Measurements from ENCODE around the gene ZBTB46.

Gene ZBTB46

DNA sequence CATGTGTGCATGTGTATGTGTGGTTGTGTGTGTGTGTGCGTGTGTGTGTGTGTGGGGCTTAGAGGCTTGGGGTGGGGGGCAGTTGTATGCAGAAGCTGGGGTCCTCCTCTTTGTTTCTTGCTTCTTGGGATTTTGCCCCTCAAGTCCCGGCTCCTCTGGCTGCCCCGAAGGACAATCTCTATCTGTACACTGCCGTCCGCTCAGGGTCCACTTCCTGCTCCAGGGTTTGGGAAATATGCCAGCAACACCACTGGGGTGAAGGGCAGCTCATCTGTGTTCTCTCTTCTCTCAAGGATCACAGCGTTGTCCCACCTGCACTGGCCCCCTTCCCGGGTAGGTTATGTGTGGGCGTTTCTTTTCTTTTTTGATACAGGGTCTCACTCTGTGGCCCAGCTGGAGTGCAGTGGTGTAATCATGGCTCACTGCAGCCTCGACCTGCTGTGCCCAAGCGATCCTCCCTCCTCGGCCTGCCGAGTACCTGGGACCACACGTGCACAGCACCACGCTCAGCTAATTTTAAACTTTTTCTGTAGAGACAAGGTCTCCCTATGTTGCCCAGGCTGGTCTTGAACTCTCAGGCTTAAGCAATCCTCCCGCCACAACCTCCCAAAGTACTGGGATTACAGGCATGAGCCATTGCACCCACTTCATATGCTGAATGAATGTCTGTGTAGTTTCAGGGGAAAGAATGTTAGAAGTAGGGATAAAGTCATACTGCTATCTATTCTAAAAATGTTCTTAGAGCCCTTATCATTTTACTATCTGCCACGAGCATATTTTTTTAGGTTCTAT lies 65.8 kb downstream of the ZBTB46 start:
- DNase-seq = no peak

DNA sequence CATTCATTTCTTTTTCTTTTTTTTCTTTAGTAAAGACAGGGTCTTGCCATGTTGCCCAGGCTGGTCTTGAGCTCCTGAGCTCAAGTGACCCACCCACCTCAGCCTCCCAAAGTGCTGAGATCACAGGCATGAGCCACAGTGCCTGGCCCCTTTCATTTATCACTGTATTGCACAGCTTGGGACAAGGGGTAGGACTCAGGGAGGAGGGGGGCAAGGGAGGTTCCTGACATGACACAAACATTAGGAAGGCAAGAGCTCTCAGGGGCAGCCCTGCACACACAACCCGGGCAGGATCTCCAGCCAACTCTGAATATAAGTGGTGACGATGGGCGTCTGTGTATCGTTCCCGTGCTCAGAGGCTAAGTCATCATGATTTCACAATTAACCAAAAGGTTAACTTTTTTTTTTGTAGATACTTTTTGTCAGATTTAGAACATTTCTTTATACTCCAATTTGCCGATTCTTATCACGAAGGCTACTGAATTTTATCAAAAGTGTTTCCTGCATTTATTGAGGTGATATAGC lies 71.6 kb downstream of the ZBTB46 start:
- DNase-seq = no peak

- no peak for DNase-seq
Observed at GRCh38 chr20:63758152-63758551, 72.9 kb downstream of the ZBTB46 start.

DNA sequence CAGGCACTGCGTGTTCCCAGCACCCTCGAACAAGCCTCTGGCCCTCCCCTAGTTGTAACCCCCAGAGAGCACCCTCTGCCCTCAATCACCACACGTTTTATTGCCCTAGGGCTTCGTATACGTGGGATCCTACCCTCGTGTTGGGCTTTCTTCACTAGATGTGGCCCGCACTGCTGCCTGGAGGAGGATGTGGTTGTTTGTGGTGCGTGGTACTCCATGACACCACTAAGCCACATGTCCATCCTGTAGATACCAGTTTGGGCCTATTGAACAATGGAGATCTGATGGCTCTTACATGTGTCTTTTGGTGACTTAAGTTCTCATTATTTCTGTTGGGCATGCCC lies 74.4 kb downstream of the ZBTB46 start:
- no peak for DNase-seq

- DNase-seq = no peak
Observed at GRCh38 chr20:63755933-63756647, 75.0 kb downstream of the ZBTB46 start.

GRCh38 chr20:63754008-63754407 lies 77.1 kb downstream of the ZBTB46 start:
- no peak for DNase-seq

DNA sequence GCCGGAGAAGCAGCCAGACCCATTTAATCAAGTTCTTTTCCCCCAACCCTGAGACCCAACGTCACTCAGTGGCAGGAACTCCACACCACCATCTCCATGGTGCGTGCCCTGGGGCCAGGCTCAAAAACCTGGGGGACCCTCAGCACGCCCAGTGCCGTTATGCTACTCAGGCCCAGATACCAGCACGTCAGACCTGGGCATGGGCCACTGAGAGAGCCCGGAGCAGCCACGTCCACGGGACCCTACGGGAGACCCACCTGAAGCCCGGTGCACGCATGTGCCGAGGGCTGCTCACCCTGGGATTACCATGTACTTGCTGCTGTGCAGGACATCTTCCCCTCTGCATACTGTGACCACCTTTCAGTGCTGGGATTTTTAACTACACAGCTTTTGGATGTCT lies 77.7 kb downstream of the ZBTB46 start:
- DNase-seq = no peak

- no peak for DNase-seq
Observed at GRCh38 chr20:63752411-63753101, 78.5 kb downstream of the ZBTB46 start.

DNA sequence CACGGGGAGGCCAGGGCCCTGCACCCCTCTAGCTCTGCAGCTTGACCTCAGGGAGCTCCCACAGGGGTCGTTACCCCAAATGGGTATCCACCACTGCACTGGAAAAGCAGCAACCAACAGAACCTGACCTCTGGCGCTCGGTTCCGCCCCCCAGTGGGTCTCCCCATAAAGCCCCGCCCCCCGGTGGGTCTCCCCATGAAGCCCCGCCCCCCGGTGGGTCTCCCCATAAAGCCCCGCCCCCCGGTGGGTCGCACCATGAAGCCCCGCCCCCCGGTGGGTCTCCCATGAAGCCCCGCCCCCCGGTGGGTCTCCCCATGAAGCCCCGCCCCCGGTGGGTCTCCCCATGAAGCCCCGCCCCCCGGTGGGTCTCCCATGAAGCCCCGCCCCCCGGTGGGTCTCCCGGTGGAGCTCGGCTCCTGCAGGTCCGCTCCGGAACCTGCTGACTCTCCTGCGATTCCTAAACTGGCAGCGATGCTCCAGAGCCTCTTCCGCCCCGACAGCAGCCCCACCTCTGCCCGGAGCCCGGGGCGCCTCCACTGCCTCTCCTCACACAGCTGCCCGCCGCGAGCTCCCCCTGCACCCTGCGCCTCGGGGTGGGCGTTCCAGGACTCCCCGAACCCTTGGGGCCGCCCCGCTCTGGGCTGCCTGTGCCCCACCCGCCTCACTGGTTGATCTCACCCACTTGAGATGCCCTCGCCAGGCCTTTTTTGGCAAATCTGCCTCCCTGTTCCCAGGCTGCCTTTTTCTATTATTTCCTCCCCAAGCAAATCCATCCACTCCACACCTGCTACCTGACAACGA lies 79.4 kb downstream of the ZBTB46 start:
- no peak for DNase-seq

DNA sequence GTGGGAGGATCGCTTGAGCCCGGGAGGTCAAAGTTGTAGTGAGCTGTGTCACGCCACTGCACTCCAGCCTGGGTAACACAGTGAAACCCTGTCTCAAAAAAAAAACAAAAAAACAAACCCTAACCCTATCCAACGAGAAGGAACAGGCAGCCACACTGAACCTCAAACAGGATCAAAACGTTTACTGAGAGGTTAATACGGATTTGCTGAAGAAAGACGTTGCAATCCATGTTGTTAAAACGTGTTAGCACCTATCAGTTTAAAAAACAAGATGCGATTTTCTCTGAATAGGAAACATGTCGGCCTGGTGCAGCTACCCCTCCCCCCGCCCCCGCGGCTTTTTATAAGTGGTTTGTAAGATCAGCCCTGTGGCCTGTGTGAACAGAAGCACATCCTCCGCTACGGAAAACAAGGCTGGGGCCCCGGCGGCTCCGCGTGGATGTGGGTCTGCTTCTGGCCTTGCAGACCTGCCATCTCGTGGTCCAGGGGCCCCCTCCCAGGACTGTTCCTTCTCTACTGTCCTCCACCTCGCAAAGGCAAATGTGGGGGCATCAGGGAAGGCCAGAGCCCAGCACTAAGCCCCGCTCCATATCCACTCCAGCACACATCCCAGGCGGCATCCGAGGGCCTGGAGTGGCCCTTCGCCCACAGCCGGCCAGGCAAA lies 80.1 kb downstream of the ZBTB46 start:
- no peak for DNase-seq

DNA sequence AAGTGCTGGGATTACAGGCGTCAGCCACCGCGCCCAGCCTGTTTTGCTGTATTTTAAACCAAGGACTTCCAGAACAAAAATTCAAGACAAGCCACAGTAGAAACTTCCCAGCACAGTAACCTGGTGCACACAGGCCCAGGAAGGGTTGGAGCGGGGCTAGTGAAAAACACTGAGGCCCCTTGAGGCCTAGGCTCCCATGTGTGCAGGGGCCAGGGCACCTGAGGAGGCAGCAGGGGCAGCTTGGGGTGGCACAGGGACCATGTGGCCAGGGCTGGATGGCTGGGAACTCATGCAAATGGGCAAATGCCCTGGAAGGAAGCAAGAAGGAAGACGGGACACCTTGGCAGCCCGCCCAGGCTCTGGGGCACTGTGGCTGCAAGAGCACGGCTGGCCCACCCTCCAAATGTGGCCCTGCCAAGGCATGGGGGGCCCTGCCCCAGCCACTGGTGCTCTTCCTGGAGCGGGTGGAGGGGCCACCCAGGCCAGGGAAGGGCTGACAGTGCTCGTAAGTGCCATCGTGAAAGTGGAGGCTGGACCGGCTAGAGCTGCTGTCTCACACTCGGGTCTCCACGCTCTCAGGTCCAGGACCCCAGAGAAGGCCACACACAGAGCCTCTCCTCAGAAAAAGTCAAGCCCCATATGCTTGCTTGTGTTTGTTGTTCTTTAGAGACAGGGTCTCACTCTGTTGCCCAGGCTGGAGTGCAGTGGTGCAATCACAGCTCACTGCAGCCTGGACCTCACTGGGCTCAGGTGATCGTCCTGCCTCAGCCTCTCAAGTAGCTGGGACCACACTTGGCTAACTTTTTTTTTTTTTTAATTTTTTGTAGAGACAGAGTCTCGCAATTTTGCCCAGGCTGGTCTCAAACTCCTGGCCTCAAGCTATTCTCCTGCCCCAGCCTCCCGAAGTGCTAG lies 81.2 kb downstream of the ZBTB46 start:
- no peak for DNase-seq

- DNase-seq = no peak
Observed at GRCh38 chr20:63748934-63749270, 82.2 kb downstream of the ZBTB46 start.

- no peak for DNase-seq
Observed at GRCh38 chr20:63748070-63748933, 82.8 kb downstream of the ZBTB46 start.

- no peak for DNase-seq
Observed at GRCh38 chr20:63747622-63748069, 83.4 kb downstream of the ZBTB46 start.

GRCh38 chr20:63746751-63747315 lies 84.2 kb downstream of the ZBTB46 start:
- no peak for DNase-seq

DNA sequence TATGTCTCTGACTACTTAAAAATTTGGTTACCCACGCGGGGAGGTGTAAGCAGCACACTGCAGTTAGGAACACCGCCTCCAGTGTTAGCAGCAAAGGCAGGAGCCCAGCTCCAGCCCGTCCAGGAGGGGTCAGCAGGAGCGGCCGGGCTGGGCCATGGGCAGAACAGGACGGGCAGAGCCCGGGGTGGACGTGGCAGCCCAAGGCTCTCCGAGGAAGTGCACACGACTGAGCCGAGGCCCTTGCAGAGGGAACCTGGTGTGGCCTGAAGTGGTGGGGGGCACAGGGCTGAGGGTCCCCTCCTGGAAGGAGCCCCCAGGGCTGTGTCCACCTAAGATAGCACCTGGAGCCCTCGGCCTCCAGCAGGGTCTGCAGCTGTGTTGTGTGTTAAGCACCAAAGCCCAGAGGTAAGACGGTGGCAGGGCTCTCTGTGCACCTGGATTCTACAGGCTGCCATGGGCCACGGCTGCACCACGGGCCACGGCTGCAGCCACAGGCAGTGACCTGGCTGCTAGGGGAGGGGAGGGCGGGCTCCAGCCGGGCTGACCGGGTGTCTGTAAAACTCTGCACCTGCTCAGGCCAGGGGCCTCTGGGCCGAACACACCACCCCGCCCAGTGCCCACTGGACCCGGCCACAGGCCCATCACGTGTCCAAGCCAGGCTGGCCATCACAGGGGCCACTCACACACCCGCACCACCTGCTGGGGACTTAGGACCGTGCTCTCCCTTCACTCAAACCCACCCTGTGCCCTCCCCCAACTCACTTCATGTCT lies 84.9 kb downstream of the ZBTB46 start:
- DNase-seq = no peak

DNA sequence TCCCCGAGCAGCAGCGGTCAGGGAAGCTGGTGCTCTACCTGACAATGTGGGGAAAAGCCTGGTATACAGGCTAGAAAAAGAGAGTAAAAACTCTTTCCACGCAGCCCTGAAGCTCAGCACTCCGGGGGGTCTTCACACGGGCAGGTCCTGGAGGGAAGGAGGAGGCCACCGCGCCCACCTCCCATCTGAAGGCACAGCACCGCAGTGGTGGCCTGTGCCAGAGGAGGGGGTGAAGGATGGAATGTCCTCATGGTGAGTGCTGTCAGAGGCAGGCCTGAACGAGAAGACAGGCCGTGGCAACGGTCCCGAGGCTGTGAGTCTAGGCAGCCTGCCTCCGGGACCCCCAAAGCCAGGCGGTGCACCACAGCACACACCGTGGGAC lies 85.6 kb downstream of the ZBTB46 start:
- DNase-seq = no peak

- DNase-seq = no peak
Observed at GRCh38 chr20:63744574-63745423, 86.3 kb downstream of the ZBTB46 start.

All from SW 1271 (cell line).